Nephron (organoid): ENCODE data around the gene CNTN6.

Experiments
- H3K27ac Mint-ChIP-seq, 3 experiments: 2 replicates each; pipeline ENCODE4 v1.8.0; 2020; ENCODE audit warnings: mixed read lengths in 3 of 3, mild to moderate bottlenecking in 2 of 3, moderate library complexity in 1 of 3
- H3K27me3 Mint-ChIP-seq: 2 replicates; pipeline ENCODE4 v1.8.0; 2021; ENCODE audit warnings: low read depth, mild to moderate bottlenecking, moderate library complexity, mixed read lengths
- H3K36me3 Mint-ChIP-seq: 2 replicates; pipeline ENCODE4 v1.8.0; 2020; ENCODE audit warnings: low read depth, mixed read lengths
- H3K4me1 Mint-ChIP-seq: 2 replicates; pipeline ENCODE4 v1.8.0; 2020; ENCODE audit warnings: mixed read lengths
- H3K4me3 Mint-ChIP-seq, 3 experiments: 2 replicates each; pipeline ENCODE4 v1.8.0; 2020; ENCODE audit warnings: mild to moderate bottlenecking in 3 of 3, mixed read lengths in 3 of 3, moderate library complexity in 2 of 3
- H3K9me3 Mint-ChIP-seq: 2 replicates; pipeline ENCODE4 v1.8.0; 2020; ENCODE audit warnings: mixed read lengths
- CTCF ChIP-seq, 3 experiments: fragments of 200-600 bp; sonication (generic); IDR thresholded peaks; one replicate each; pipeline ENCODE4 v1.5.0; 2021; ENCODE audit warnings: antibody characterized with exemption in 3 of 3; ENCODE audit not compliant: unreplicated experiment in 3 of 3

The CNTN6 gene

GRCh38 chr3:1287815-1288214 is 195.0 kb downstream of the CNTN6 start:
- H3K27me3 Mint-ChIP-seq, result no peaks in the 10 kb centered on the region
- TF ChIP-seq CTCF (IDR thresholded peaks at IDR 0.05; ENCODE audit: unreplicated experiment in 3 of 3), result no peak
- no peaks in the 10 kb centered on the region for H3K36me3 Mint-ChIP-seq
- no peak overlapping the region for H3K27ac Mint-ChIP-seq
- H3K4me3 Mint-ChIP-seq, result no peak overlapping the region
- no peaks in the 10 kb centered on the region for H3K9me3 Mint-ChIP-seq
- H3K4me1 Mint-ChIP-seq, result peaks cover 9% of the 10 kb centered on the region

GRCh38 chr3:1288805-1289494 is 196.1 kb downstream of the CNTN6 start:
- no peaks in the 10 kb centered on the region for H3K36me3 Mint-ChIP-seq
- no peak for TF ChIP-seq CTCF (IDR thresholded peaks at IDR 0.05; ENCODE audit: unreplicated experiment in 3 of 3)
- peaks cover 17% of the 10 kb centered on the region for H3K4me1 Mint-ChIP-seq
- no peak overlapping the region for H3K27ac Mint-ChIP-seq
- H3K4me3 Mint-ChIP-seq, result no peak overlapping the region
- H3K9me3 Mint-ChIP-seq, result no peaks in the 10 kb centered on the region
- no peaks in the 10 kb centered on the region for H3K27me3 Mint-ChIP-seq

GRCh38 chr3:1292571-1293071 is 199.8 kb downstream of the CNTN6 start:
- Mint-ChIP-seq H3K4me1 (peaks cover 17% of the 10 kb centered on the region), H3K27me3 (no peaks in the 10 kb centered on the region), H3K36me3 (no peaks in the 10 kb centered on the region), H3K9me3 (no peaks in the 10 kb centered on the region), H3K27ac (no peak overlapping the region), H3K4me3 (no peak overlapping the region)
- TF ChIP-seq CTCF (IDR thresholded peaks at IDR 0.05; ENCODE audit: unreplicated experiment in 3 of 3), result no peak

GRCh38 chr3:1294586-1294985 is 201.8 kb downstream of the CNTN6 start:
- H3K9me3 Mint-ChIP-seq, result no peaks in the 10 kb centered on the region
- peaks cover 14% of the 10 kb centered on the region for H3K4me1 Mint-ChIP-seq
- H3K27me3 Mint-ChIP-seq, result no peaks in the 10 kb centered on the region
- no peak for TF ChIP-seq CTCF (IDR thresholded peaks at IDR 0.05; ENCODE audit: unreplicated experiment in 3 of 3)
- no peak overlapping the region for H3K27ac Mint-ChIP-seq
- no peak overlapping the region for H3K4me3 Mint-ChIP-seq
- no peaks in the 10 kb centered on the region for H3K36me3 Mint-ChIP-seq

- peaks cover 5% of the 10 kb centered on the region for H3K27me3 Mint-ChIP-seq
- no peak overlapping the region for H3K27ac Mint-ChIP-seq
- no peaks in the 10 kb centered on the region for H3K4me1 Mint-ChIP-seq
- no peak overlapping the region for H3K4me3 Mint-ChIP-seq
- TF ChIP-seq CTCF (IDR thresholded peaks at IDR 0.05; ENCODE audit: unreplicated experiment in 3 of 3), result no peak
- H3K36me3 Mint-ChIP-seq, result no peaks in the 10 kb centered on the region
- H3K9me3 Mint-ChIP-seq, result no peaks in the 10 kb centered on the region
Measured at GRCh38 chr3:1318296-1319005, 225.6 kb downstream of the CNTN6 start.
